Prostate gland (tissue), 2 donors: ENCODE data around the gene CXCR3.

ENCODE experiments used
- POLR2A ChIP-seq: fragments of 450-650 bp; IDR thresholded peaks from one replicate; pipeline ENCODE4 v1.6.1; 2016; ENCODE audit warnings: antibody characterized with exemption, mild to moderate bottlenecking
- POLR2AphosphoS5 ChIP-seq: sonication (generic); formaldehyde crosslinking; IDR thresholded peaks from one replicate; pipeline ENCODE4 v1.6.1; 2017; ENCODE audit warnings: antibody characterized with exemption
- TF ChIP-seq, protein P1 (sequence below), 4 experiments: fragments of 200-600 bp in 2 of 4; fragments of 450-650 bp in 2 of 4; sonication (generic) in 2 of 4; IDR thresholded peaks; 1 replicate in 3 of 4; 2 replicates in 1 of 4; pipeline ENCODE4 v1.5.1; 2016 to 2019; ENCODE audit warnings: antibody characterized with exemption in 4 of 4, mild to moderate bottlenecking in 2 of 4, moderate library complexity in 2 of 4

GRCh38 chrX:71637253-71637618 is 18.9 kb upstream of the CXCR3 start:
- TF ChIP-seq, protein P1, sequence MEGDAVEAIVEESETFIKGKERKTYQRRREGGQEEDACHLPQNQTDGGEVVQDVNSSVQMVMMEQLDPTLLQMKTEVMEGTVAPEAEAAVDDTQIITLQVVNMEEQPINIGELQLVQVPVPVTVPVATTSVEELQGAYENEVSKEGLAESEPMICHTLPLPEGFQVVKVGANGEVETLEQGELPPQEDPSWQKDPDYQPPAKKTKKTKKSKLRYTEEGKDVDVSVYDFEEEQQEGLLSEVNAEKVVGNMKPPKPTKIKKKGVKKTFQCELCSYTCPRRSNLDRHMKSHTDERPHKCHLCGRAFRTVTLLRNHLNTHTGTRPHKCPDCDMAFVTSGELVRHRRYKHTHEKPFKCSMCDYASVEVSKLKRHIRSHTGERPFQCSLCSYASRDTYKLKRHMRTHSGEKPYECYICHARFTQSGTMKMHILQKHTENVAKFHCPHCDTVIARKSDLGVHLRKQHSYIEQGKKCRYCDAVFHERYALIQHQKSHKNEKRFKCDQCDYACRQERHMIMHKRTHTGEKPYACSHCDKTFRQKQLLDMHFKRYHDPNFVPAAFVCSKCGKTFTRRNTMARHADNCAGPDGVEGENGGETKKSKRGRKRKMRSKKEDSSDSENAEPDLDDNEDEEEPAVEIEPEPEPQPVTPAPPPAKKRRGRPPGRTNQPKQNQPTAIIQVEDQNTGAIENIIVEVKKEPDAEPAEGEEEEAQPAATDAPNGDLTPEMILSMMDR (IDR thresholded peaks at IDR 0.05), result no peak
- TF ChIP-seq POLR2A, result no peak
- TF ChIP-seq POLR2AphosphoS5, result no peak
